IPS DF 6.9 (cell line): ENCODE data around the gene BEST1.

Experiments used
- DNase-seq: peaks from one replicate; pipeline ENCODE4 v3.0.0-alpha.2; 2013; ENCODE audit warnings: low read depth, low spot score
- H3K27ac ChIP-seq: one replicate; pipeline ENCODE4 v1.5.1; 2013; ENCODE audit warnings: low read length, control low read depth
- H3K27me3 ChIP-seq: 2 replicates; pipeline ENCODE4 v1.6.1; 2013; ENCODE audit warnings: mild to moderate bottlenecking, low read length; ENCODE audit not compliant: control insufficient read depth, insufficient read depth
- H3K36me3 ChIP-seq: 2 replicates; pipeline ENCODE4 v1.6.1; 2013; ENCODE audit warnings: low read length; ENCODE audit not compliant: control insufficient read depth, insufficient read depth
- H3K4me1 ChIP-seq: 2 replicates; pipeline ENCODE4 v1.6.1; 2013; ENCODE audit warnings: low read length; ENCODE audit not compliant: control insufficient read depth, insufficient read depth
- H3K4me3 ChIP-seq: 2 replicates; pipeline ENCODE4 v1.5.1; 2013; ENCODE audit warnings: mild to moderate bottlenecking, low read length
- H3K9me3 ChIP-seq: 2 replicates; pipeline ENCODE4 v1.6.1; 2013; ENCODE audit warnings: low read length, inconsistent platforms; ENCODE audit not compliant: control insufficient read depth, insufficient read depth
- WGBS: extraction: QIAGEN DNeasy Blood & Tissue Kit; methylation state at CpG from one replicate; pipeline ENCODE4 v1.1.7; 2013; ENCODE audit warnings: mixed read lengths, missing lambda C conversion rate; ENCODE audit not compliant: insufficient read length, insufficient coverage; 5-methylcytosine and 5-hydroxymethylcytosine counted together

BEST1 gene

GRCh38 chr11:61958590-61958989, 8.4 kb downstream of the BEST1 start:
- DNase-seq: no peak
- Histone ChIP-seq H3K9me3 (no peaks in the 10 kb centered on the region), H3K4me1 (peaks cover 1% of the 10 kb centered on the region; the same call in 1 of the 2 replicates), H3K27me3 (no peaks in the 10 kb centered on the region), H3K27ac (no peak overlapping the region), H3K36me3 (peaks cover 3% of the 10 kb centered on the region; the same call in 1 of the 2 replicates), H3K4me3 (no peak overlapping the region)
- WGBS: no CpG with 5 or more reads among the region's 3 CpGs

- no CpG with 5 or more reads among the region's 2 CpGs for WGBS
- Histone ChIP-seq H3K27me3 (no peaks in the 10 kb centered on the region), H3K9me3 (no peaks in the 10 kb centered on the region), H3K36me3 (peaks cover 8% of the 10 kb centered on the region; the same call in 1 of the 2 replicates), H3K4me1 (peaks cover 1% of the 10 kb centered on the region; the same call in 1 of the 2 replicates), H3K27ac (no peak overlapping the region), H3K4me3 (no peak overlapping the region)
- no peak for DNase-seq
Measured at GRCh38 chr11:61959114-61959513, 9.0 kb downstream of the BEST1 start.

- no peak for DNase-seq
- WGBS: no CpG with 5 or more reads among the region's 6 CpGs
- Histone ChIP-seq H3K4me1 (peaks cover 1% of the 10 kb centered on the region; the same call in 1 of the 2 replicates), H3K9me3 (no peaks in the 10 kb centered on the region), H3K27ac (no peak overlapping the region), H3K4me3 (no peak overlapping the region), H3K36me3 (peaks cover 10% of the 10 kb centered on the region; the same call in 1 of the 2 replicates), H3K27me3 (no peaks in the 10 kb centered on the region)
Measured at GRCh38 chr11:61959678-61960077, 9.5 kb downstream of the BEST1 start.

GRCh38 chr11:61960532-61960931, 10.4 kb downstream of the BEST1 start:
- DNase-seq: no peak
- Histone ChIP-seq H3K9me3 (no peaks in the 10 kb centered on the region), H3K4me1 (0 out of 2 replicates have a peak, but pooled peaks cover 1% of the 10 kb centered on the region), H3K4me3 (no peak overlapping the region), H3K27ac (no peak overlapping the region), H3K27me3 (no peaks in the 10 kb centered on the region), H3K36me3 (peaks cover 19% of the 10 kb centered on the region; the same call in 1 of the 2 replicates)
- no CpG with 5 or more reads among the region's 3 CpGs for WGBS

GRCh38 chr11:61961570-61962212, 11.5 kb downstream of the BEST1 start:
- Histone ChIP-seq H3K27me3 (no peaks in the 10 kb centered on the region), H3K4me3 (no peak overlapping the region), H3K9me3 (no peaks in the 10 kb centered on the region), H3K36me3 (peaks cover 19% of the 10 kb centered on the region; the same call in 1 of the 2 replicates), H3K4me1 (no peaks in the 10 kb centered on the region), H3K27ac (no peak overlapping the region)
- DNase-seq: no peak
- WGBS: no CpG with 5 or more reads among the region's 8 CpGs

GRCh38 chr11:61962213-61963015, 12.3 kb downstream of the BEST1 start:
- no peak for DNase-seq
- no peaks in the 10 kb centered on the region for H3K9me3 ChIP-seq
- no peak overlapping the region for H3K27ac ChIP-seq
- H3K27me3 ChIP-seq: no peaks in the 10 kb centered on the region
- no CpG with 5 or more reads among the region's 12 CpGs for WGBS
- peaks cover 19% of the 10 kb centered on the region; the same call in 1 of the 2 replicates for H3K36me3 ChIP-seq
- no peaks in the 10 kb centered on the region for H3K4me1 ChIP-seq
- H3K4me3 ChIP-seq: no peak overlapping the region

- Histone ChIP-seq H3K27me3 (no peaks in the 10 kb centered on the region), H3K9me3 (no peaks in the 10 kb centered on the region), H3K4me3 (no peak overlapping the region), H3K4me1 (no peaks in the 10 kb centered on the region), H3K27ac (no peak overlapping the region), H3K36me3 (peaks cover 19% of the 10 kb centered on the region; the same call in 1 of the 2 replicates)
- no peak for DNase-seq
- WGBS: no CpG with 5 or more reads among the region's 3 CpGs
Measured at GRCh38 chr11:61963016-61963281, 12.8 kb downstream of the BEST1 start.

- Histone ChIP-seq H3K27me3 (no peaks in the 10 kb centered on the region), H3K4me3 (no peak overlapping the region), H3K4me1 (peaks cover under 1% of the 10 kb centered on the region; the same call in 1 of the 2 replicates), H3K27ac (no peak overlapping the region), H3K9me3 (no peaks in the 10 kb centered on the region), H3K36me3 (peaks cover 19% of the 10 kb centered on the region; the same call in 1 of the 2 replicates)
- no peak for DNase-seq
- WGBS: no CpG with 5 or more reads among the region's 10 CpGs
Measured at GRCh38 chr11:61963282-61964057, 13.3 kb downstream of the BEST1 start.

- peaks cover 4% of the 10 kb centered on the region; the same call in 1 of the 2 replicates for H3K4me1 ChIP-seq
- H3K4me3 ChIP-seq: no peak overlapping the region
- peaks cover 19% of the 10 kb centered on the region; the same call in 1 of the 2 replicates for H3K36me3 ChIP-seq
- no peak for DNase-seq
- H3K9me3 ChIP-seq: no peaks in the 10 kb centered on the region
- no peaks in the 10 kb centered on the region for H3K27me3 ChIP-seq
- no CpG with 5 or more reads among the region's 4 CpGs for WGBS
- H3K27ac ChIP-seq: no peak overlapping the region
Measured at GRCh38 chr11:61964058-61964665, 14.0 kb downstream of the BEST1 start.
